Measurements from ENCODE around the gene ATP11B. TPM values are rescaled to one million over a fixed set of nuclear protein-coding genes. Genes with fewer than 3 reads are reported as not detected.

Gene ATP11B
- total and polyA plus RNA-seq, 9 of the 15 experiments (the other 6 are each of a cell fraction or from before 2014, with no cell fraction given): 11.9 to 68.7 (median 41.8) TPM

- TF ChIP-seq MXI1 (IDR thresholded peaks at IDR 0.05; ENCODE audit: low read depth, low read length) (no peak), CREB1 (IDR thresholded peaks at IDR 0.05) (peak; percentile 71; the same call in 1 of the 2 replicates), CREB1 (CRISPR knock-in tag; IDR thresholded peaks at IDR 0.05) (0 out of 2 replicates have a peak, but pooled peaks have one; percentile 22), GABPB2 (CRISPR knock-in tag; conservative IDR thresholded peaks at IDR 0.05) (no peak), NR2C2 (CRISPR knock-in tag; IDR thresholded peaks at IDR 0.05) (no peak), NR2C2 (tag; IDR thresholded peaks at IDR 0.05) (peak; percentile 77), SNIP1 (IDR thresholded peaks at IDR 0.05; ENCODE audit: low read depth) (no peak), TOE1 (IDR thresholded peaks at IDR 0.05; ENCODE audit: borderline replicate concordance) (0 out of 2 replicates have a peak, but pooled peaks have one; percentile 55), TOE1 (CRISPR knock-in tag; IDR thresholded peaks at IDR 0.05; ENCODE audit: borderline replicate concordance, low read depth) (no peak), ZBTB8A (IDR thresholded peaks at IDR 0.05; ENCODE audit: partially characterized antibody) (no peak), RREB1 (CRISPR knock-in tag; IDR thresholded peaks at IDR 0.05) (no peak), ARHGAP35 (IDR thresholded peaks at IDR 0.05; ENCODE audit: partially characterized antibody) (no peak), RHOXF2B (CRISPR knock-in tag; conservative IDR thresholded peaks at IDR 0.05) (no peak), MTF1 (CRISPR knock-in tag; IDR thresholded peaks at IDR 0.05; ENCODE audit: borderline replicate concordance) (no peak), JUND (IDR thresholded peaks at IDR 0.05; ENCODE audit: borderline replicate concordance, low read depth, low read length) (peak; percentile 87), JUND (tag; IDR thresholded peaks at IDR 0.05; ENCODE audit: borderline replicate concordance, low read depth, low read length) (peak; percentile 80), NEUROD1 (IDR thresholded peaks at IDR 0.05; ENCODE audit: borderline replicate concordance, low read depth, low read length, partially characterized antibody) (peak; percentile 57), ZNF77 (CRISPR knock-in tag; IDR thresholded peaks at IDR 0.05) (no peak), RCOR1 (IDR thresholded peaks at IDR 0.05; ENCODE audit: borderline replicate concordance in 1 of 2, low read depth in 2 of 2, low read length in 2 of 2) (peak in 1 of 2 experiments; percentile 91; a peak in 3 of 4 replicates), KLF6 (CRISPR knock-in tag; IDR thresholded peaks at IDR 0.05; ENCODE audit: borderline replicate concordance) (no peak), SAP30 (IDR thresholded peaks at IDR 0.05; ENCODE audit: borderline replicate concordance, insufficient read depth, low read depth, low read length, poor library complexity, severe bottlenecking) (no peak), RUNX1 (IDR thresholded peaks at IDR 0.05; ENCODE audit: low read depth) (no peak), NELFE (IDR thresholded peaks at IDR 0.05; ENCODE audit: insufficient read depth, insufficient read length) (no peak)
These were observed 127.3 kb downstream of the ATP11B start (continued) for GRCh38 chr3:182920515-182921084.
